ENCODE measurements around the gene PYCR2.
"Not testable (repeated sequence)": the region's sequence is repeated elsewhere in the genome, so short reads cannot be mapped to it uniquely, and the experiment has no call there.

The PYCR2 gene

GRCh38 chr1:225890346-225891228, 33.5 kb downstream of the PYCR2 start:
- H3K4me3 ChIP-seq (ENCODE audit: low read length): no peak overlapping the region
- no peak for DNase-seq (ENCODE audit: low read depth)
- TF ChIP-seq, protein P1, sequence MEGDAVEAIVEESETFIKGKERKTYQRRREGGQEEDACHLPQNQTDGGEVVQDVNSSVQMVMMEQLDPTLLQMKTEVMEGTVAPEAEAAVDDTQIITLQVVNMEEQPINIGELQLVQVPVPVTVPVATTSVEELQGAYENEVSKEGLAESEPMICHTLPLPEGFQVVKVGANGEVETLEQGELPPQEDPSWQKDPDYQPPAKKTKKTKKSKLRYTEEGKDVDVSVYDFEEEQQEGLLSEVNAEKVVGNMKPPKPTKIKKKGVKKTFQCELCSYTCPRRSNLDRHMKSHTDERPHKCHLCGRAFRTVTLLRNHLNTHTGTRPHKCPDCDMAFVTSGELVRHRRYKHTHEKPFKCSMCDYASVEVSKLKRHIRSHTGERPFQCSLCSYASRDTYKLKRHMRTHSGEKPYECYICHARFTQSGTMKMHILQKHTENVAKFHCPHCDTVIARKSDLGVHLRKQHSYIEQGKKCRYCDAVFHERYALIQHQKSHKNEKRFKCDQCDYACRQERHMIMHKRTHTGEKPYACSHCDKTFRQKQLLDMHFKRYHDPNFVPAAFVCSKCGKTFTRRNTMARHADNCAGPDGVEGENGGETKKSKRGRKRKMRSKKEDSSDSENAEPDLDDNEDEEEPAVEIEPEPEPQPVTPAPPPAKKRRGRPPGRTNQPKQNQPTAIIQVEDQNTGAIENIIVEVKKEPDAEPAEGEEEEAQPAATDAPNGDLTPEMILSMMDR (IDR thresholded peaks at IDR 0.05; ENCODE audit: insufficient read depth, low read depth, low read length, missing control alignments): no peak

- DNase-seq (ENCODE audit: low read depth): no peak
Measured at GRCh38 chr1:225889743-225890142, 34.3 kb downstream of the PYCR2 start.

DNA sequence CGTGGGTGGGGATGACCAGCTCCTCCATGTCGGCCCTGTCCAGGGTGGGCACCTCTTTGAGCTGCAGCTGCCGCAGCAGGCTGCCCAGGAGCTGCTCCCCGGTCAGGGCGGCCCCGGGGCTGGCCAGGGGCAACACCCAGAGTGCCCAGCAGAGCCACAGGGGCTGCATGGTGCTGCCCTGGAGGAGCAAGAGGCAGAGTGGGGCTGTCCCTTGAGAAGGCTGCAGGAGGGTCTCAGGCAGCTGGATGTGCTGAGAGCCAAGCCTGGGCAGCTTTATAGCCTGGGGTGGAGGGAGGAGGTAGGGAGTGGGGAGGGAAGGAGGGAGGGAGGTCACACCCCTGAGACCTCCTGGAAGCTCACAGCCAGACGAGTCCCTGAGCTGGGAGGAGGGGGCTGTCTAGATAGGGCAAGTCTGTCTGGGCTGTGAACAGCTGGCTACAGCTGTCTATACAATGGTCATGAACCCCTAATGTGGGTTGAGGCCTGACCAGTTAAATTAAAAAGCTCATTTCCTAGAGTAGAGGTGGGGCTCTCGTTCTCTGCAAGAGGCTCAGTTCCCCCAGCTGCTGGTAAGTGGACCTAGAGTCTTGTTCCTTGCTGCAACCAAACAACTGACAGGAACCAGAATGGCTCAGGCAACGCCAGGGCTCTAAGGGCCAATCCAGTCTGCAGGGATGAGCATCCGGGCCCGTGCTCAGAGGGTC, 35.0 kb downstream of the PYCR2 start, which contains the start of gene LEFTY1:
TSS of gene LEFTY1 (minus strand) at position 249 of the 704 bp plus-strand sequence. CDS start at position 169, 80 bp downstream.
- no peak for DNase-seq (ENCODE audit: low read depth)
- TF ChIP-seq, protein P1 (IDR thresholded peaks at IDR 0.05; ENCODE audit: insufficient read depth, low read depth, low read length, missing control alignments): no peak
- no peak within 1 kb of the TSS for H3K4me3 ChIP-seq (ENCODE audit: low read length)

More at GRCh38 chr1:225889743-225890142, 34.3 kb downstream of the PYCR2 start:
- TF ChIP-seq, protein P1 (IDR thresholded peaks at IDR 0.05; ENCODE audit: insufficient read depth, low read depth, low read length, missing control alignments): no peak
- no peak overlapping the region for H3K4me3 ChIP-seq (ENCODE audit: low read length)

- TF ChIP-seq, protein P1 (IDR thresholded peaks at IDR 0.05; ENCODE audit: insufficient read depth, low read depth, low read length, missing control alignments): no peak
- no peak for DNase-seq (ENCODE audit: low read depth)
- H3K4me3 ChIP-seq (ENCODE audit: low read length): no peak overlapping the region
Measured at GRCh38 chr1:225888289-225888897, 35.7 kb downstream of the PYCR2 start.

GRCh38 chr1:225887554-225888288, 36.3 kb downstream of the PYCR2 start:
- H3K4me3 ChIP-seq (ENCODE audit: low read length); DNase-seq (ENCODE audit: low read depth): not testable (repeated sequence)

GRCh38 chr1:225887030-225887314, 37.1 kb downstream of the PYCR2 start:
- DNase-seq (ENCODE audit: low read depth): no peak
- H3K4me3 ChIP-seq (ENCODE audit: low read length): no peak overlapping the region
- TF ChIP-seq, protein P1 (IDR thresholded peaks at IDR 0.05; ENCODE audit: insufficient read depth, low read depth, low read length, missing control alignments): no peak
